Measurements from ENCODE around the gene ISYNA1. TPM values are rescaled to one million over a fixed set of nuclear protein-coding genes. Genes with fewer than 3 reads are reported as not detected.

Gene ISYNA1
- total RNA-seq, 1 experiment from 2014 or later: 236 TPM

GRCh38 chr19:18388100-18388959, 49.6 kb downstream of the ISYNA1 start (continued):
- no peak for TF ChIP-seq TEAD4 (CRISPR knock-in tag; IDR thresholded peaks at IDR 0.05)
- peak; percentile 41; the same call in 1 of the 2 replicates for TF ChIP-seq ETV6 (CRISPR knock-in tag; IDR thresholded peaks at IDR 0.05)
- TF ChIP-seq E2F5 (CRISPR knock-in tag; IDR thresholded peaks at IDR 0.05): peak; percentile 79
- no peak for TF ChIP-seq PREB (CRISPR knock-in tag; IDR thresholded peaks at IDR 0.05; ENCODE audit: borderline replicate concordance)
- TF ChIP-seq ZNF121 (CRISPR knock-in tag; IDR thresholded peaks at IDR 0.05): peak; percentile 72; the same call in 1 of the 2 replicates
- TF ChIP-seq FOXK1 (CRISPR knock-in tag; IDR thresholded peaks at IDR 0.05): peak; percentile 72; the same call in 1 of the 2 replicates
- no peak for TF ChIP-seq HMGA2 (CRISPR knock-in tag; IDR thresholded peaks at IDR 0.05)
- 0 out of 2 replicates have a peak, but pooled peaks have one; percentile 45 for TF ChIP-seq CREB1 (CRISPR knock-in tag; IDR thresholded peaks at IDR 0.05)
- TF ChIP-seq GRHL2 (CRISPR knock-in tag; IDR thresholded peaks at IDR 0.05; ENCODE audit: insufficient replicate concordance, severe bottlenecking): no peak
- no peak for TF ChIP-seq NFYB (CRISPR knock-in tag; conservative IDR thresholded peaks at IDR 0.05; ENCODE audit: low read depth)
- TF ChIP-seq OVOL2 (CRISPR knock-in tag; IDR thresholded peaks at IDR 0.05; ENCODE audit: borderline replicate concordance): no peak

DNA sequence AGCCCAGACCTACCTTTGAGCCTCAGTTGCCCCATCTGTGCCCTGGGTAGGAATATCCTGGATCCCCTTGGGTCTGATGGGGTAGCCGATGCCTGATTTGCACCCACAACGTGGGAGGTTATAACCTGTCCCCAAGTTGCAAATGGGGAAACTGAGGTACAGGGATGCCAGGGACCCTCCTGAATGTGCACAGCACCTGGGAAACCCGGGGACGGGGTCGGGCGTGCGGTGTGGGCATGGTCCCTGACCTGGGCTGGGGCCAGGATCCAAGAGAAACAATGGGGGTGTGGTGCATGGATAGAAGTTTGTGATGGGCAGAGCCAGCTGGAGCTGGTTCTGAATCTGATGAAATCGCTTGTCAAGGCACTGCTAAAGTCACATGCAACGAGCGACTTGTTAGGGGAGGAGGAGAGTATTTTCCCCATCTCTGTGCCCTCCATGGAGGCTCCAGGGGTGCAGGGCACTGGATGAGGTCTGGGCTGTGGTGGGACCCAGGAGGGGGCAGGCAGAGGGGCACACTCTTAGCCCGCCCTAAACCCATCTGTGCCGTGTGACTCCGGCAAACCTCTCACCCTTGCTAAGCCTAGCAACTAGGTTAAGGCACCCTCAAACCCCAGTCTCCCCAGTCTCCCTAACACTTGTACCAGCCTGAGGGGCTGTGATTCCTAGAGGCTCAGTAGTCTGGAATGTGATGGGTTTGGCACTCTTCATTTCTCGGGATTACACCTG, 51.2 kb downstream of the ISYNA1 start:
- ATAC-seq (no peak), DNase-seq (ENCODE audit: low spot score) (no peak)
- Mint-ChIP-seq H3K4me3 (peak overlapping the region; percentile 73), H3K36me3 (peaks cover 11% of the 10 kb centered on the region), H3K4me1 (peaks cover 32% of the 10 kb centered on the region), H3K27me3 (ENCODE audit: low read depth) (peaks cover 32% of the 10 kb centered on the region), H3K9me3 (no peaks in the 10 kb centered on the region), H3K27ac (no peak overlapping the region)
- ChIA-PET CTCF (interaction anchor here (0.7 to 4.5 kb wide), 13 partner anchors 10 to 420 kb away, joined by 3 to 94 read pairs (median 12); partner anchors contain the start of genes LRRC25 and SSBP4), POLR2A (interaction anchor here (1.0 to 1.7 kb wide), 4 partner anchors 12 to 181 kb away, joined by 4 to 13 read pairs (median 5); partner anchors contain the start of gene JUND)
- TF ChIP-seq, protein P1, sequence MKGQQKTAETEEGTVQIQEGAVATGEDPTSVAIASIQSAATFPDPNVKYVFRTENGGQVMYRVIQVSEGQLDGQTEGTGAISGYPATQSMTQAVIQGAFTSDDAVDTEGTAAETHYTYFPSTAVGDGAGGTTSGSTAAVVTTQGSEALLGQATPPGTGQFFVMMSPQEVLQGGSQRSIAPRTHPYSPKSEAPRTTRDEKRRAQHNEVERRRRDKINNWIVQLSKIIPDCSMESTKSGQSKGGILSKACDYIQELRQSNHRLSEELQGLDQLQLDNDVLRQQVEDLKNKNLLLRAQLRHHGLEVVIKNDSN (CRISPR knock-in tag; IDR thresholded peaks at IDR 0.05): peak; percentile 30; the same call in 1 of the 2 replicates
- TF ChIP-seq, protein P2, sequence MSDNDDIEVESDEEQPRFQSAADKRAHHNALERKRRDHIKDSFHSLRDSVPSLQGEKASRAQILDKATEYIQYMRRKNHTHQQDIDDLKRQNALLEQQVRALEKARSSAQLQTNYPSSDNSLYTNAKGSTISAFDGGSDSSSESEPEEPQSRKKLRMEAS (CRISPR knock-in tag; IDR thresholded peaks at IDR 0.05): peak; percentile 29; the same call in 1 of the 2 replicates
- TF ChIP-seq, protein P3, sequence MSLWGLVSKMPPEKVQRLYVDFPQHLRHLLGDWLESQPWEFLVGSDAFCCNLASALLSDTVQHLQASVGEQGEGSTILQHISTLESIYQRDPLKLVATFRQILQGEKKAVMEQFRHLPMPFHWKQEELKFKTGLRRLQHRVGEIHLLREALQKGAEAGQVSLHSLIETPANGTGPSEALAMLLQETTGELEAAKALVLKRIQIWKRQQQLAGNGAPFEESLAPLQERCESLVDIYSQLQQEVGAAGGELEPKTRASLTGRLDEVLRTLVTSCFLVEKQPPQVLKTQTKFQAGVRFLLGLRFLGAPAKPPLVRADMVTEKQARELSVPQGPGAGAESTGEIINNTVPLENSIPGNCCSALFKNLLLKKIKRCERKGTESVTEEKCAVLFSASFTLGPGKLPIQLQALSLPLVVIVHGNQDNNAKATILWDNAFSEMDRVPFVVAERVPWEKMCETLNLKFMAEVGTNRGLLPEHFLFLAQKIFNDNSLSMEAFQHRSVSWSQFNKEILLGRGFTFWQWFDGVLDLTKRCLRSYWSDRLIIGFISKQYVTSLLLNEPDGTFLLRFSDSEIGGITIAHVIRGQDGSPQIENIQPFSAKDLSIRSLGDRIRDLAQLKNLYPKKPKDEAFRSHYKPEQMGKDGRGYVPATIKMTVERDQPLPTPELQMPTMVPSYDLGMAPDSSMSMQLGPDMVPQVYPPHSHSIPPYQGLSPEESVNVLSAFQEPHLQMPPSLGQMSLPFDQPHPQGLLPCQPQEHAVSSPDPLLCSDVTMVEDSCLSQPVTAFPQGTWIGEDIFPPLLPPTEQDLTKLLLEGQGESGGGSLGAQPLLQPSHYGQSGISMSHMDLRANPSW (CRISPR knock-in tag; conservative IDR thresholded peaks at IDR 0.05; ENCODE audit: low read depth): no peak
- TF ChIP-seq NFYB (CRISPR knock-in tag; conservative IDR thresholded peaks at IDR 0.05; ENCODE audit: low read depth): no peak
- TF ChIP-seq ATF1 (CRISPR knock-in tag; IDR thresholded peaks at IDR 0.05): no peak
- TF ChIP-seq ZNF532 (CRISPR knock-in tag; IDR thresholded peaks at IDR 0.05; ENCODE audit: borderline replicate concordance): peak; percentile 49; the same call in 1 of the 2 replicates
- TF ChIP-seq GTF2I (CRISPR knock-in tag; conservative IDR thresholded peaks at IDR 0.05): no peak
- TF ChIP-seq, protein P4, sequence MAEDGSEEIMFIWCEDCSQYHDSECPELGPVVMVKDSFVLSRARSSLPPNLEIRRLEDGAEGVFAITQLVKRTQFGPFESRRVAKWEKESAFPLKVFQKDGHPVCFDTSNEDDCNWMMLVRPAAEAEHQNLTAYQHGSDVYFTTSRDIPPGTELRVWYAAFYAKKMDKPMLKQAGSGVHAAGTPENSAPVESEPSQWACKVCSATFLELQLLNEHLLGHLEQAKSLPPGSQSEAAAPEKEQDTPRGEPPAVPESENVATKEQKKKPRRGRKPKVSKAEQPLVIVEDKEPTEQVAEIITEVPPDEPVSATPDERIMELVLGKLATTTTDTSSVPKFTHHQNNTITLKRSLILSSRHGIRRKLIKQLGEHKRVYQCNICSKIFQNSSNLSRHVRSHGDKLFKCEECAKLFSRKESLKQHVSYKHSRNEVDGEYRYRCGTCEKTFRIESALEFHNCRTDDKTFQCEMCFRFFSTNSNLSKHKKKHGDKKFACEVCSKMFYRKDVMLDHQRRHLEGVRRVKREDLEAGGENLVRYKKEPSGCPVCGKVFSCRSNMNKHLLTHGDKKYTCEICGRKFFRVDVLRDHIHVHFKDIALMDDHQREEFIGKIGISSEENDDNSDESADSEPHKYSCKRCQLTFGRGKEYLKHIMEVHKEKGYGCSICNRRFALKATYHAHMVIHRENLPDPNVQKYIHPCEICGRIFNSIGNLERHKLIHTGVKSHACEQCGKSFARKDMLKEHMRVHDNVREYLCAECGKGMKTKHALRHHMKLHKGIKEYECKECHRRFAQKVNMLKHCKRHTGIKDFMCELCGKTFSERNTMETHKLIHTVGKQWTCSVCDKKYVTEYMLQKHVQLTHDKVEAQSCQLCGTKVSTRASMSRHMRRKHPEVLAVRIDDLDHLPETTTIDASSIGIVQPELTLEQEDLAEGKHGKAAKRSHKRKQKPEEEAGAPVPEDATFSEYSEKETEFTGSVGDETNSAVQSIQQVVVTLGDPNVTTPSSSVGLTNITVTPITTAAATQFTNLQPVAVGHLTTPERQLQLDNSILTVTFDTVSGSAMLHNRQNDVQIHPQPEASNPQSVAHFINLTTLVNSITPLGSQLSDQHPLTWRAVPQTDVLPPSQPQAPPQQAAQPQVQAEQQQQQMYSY (CRISPR knock-in tag; IDR thresholded peaks at IDR 0.05): no peak

All from WTC11 (cell line).